Inflammatory macrophage treated with lipopolysaccharide for 4 hours (primary cell): Measurements from ENCODE around the gene SOCS6.
"Not testable (repeated sequence)": the region's sequence is repeated elsewhere in the genome, so short reads cannot be mapped to it uniquely, and the experiment has no call there.

ENCODE experiments used
- DNase-seq: peaks from one replicate; pipeline ENCODE4 v3.0.0-alpha.2; 2020

Gene SOCS6

GRCh38 chr18:70288851-70289328, at the start of gene SOCS6:
TSS of gene SOCS6 (plus strand) at chr18:70289045. CDS start at chr18:70324669, 35,624 bp downstream.
- DNase-seq, result peak; percentile 73

- no peak for DNase-seq
These were observed 45.5 kb upstream of the SOCS6 start for GRCh38 chr18:70243131-70243929.

- no peak for DNase-seq
These were observed 42.8 kb upstream of the SOCS6 start for GRCh38 chr18:70246061-70246466.

GRCh38 chr18:70249118-70249517, 39.7 kb upstream of the SOCS6 start:
- no peak for DNase-seq

- DNase-seq, result not testable (repeated sequence)
These were observed 39.0 kb upstream of the SOCS6 start for GRCh38 chr18:70249861-70250260.

- DNase-seq, result no peak
These were observed 38.1 kb upstream of the SOCS6 start for GRCh38 chr18:70250781-70251180.

- no peak for DNase-seq
These were observed 32.7 kb upstream of the SOCS6 start for GRCh38 chr18:70256184-70256583.

GRCh38 chr18:70256994-70257393, 31.9 kb upstream of the SOCS6 start:
- DNase-seq, result peak; percentile 61

GRCh38 chr18:70258243-70258642, 30.6 kb upstream of the SOCS6 start:
- no peak for DNase-seq

GRCh38 chr18:70260683-70261082, 28.2 kb upstream of the SOCS6 start:
- no peak for DNase-seq

GRCh38 chr18:70261141-70261788, 27.6 kb upstream of the SOCS6 start:
- no peak for DNase-seq

- DNase-seq, result no peak
These were observed 25.5 kb upstream of the SOCS6 start for GRCh38 chr18:70263336-70263735.

- no peak for DNase-seq
These were observed 17.1 kb upstream of the SOCS6 start for GRCh38 chr18:70271742-70272141.

- no peak for DNase-seq
These were observed 15.8 kb upstream of the SOCS6 start for GRCh38 chr18:70273021-70273420.

GRCh38 chr18:70276416-70277191, 12.2 kb upstream of the SOCS6 start:
- DNase-seq, result no peak

- no peak for DNase-seq
These were observed 9.4 kb upstream of the SOCS6 start for GRCh38 chr18:70279470-70279869.

GRCh38 chr18:70280007-70280925, 8.6 kb upstream of the SOCS6 start:
- no peak for DNase-seq

- DNase-seq, result peak; percentile 88
These were observed 3.7 kb upstream of the SOCS6 start for GRCh38 chr18:70284976-70285620.

GRCh38 chr18:70287731-70288130, 1.1 kb upstream of the SOCS6 start:
- DNase-seq, result no peak

GRCh38 chr18:70288171-70288850, 534 bp upstream of the SOCS6 start:
- DNase-seq, result peak; percentile 53
